ENCODE measurements around the gene PABPC1L.

GRCh38 chr20:44948513-44948912 is 38.7 kb downstream of the PABPC1L start:
- TF ChIP-seq FOXM1 (IDR thresholded peaks at IDR 0.05; ENCODE audit: borderline replicate concordance, low read depth) (no peak), TEAD4 (IDR thresholded peaks at IDR 0.05) (no peak), RAD21 (IDR thresholded peaks at IDR 0.05; ENCODE audit: low read depth) (no peak), NFIC (IDR thresholded peaks at IDR 0.05) (no peak), MAX (IDR thresholded peaks at IDR 0.05) (no peak)

Data from Ishikawa (cell line).